Measurements from ENCODE around the gene DST. TPM values are rescaled to one million over a fixed set of nuclear protein-coding genes. Genes with fewer than 3 reads are reported as not detected.

Gene DST
- polyA plus RNA-seq, 1 of the 3 experiments (the other 2 are of a cell fraction), result 64.3 TPM

DNA sequence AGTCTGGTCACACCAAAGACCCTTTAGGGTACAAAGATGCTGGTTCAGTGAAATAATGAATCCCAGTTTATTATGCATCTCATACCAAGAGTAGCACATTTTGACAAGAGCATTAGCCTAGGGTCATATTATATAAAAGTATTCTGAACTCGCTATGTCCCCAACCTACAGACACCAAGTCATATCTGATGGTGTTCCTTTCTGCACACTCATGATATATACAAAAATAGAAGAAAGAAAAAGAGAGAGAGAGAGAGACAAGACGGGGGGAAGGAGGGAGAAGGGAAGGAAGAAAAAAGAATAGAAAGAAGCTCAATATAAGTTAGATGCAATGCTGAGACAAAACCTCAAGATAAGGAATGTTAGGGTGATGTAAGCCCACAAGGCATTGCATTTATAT, 131.1 kb downstream of the DST start:
- Histone ChIP-seq H3K36me3 (replicated peaks in 1 of 2; ENCODE audit: control insufficient read depth in 1 of 2, insufficient read depth in 2 of 2, low read length in 1 of 2) (peaks cover 84 to 97% of the 10 kb centered on the region in 2 experiments), H3K4me1 (ENCODE audit: control insufficient read depth in 1 of 2, insufficient read depth in 2 of 2, low read depth in 1 of 2, low read length in 1 of 2) (peaks cover 0 to 3% of the 10 kb centered on the region in 2 experiments; a peak in 3 of 4 replicates), H3K27me3 (ENCODE audit: insufficient read depth) (no peaks in the 10 kb centered on the region), H2AFZ (ENCODE audit: low read depth) (no peak overlapping the region), H3K4me2 (no peak overlapping the region), H3K9me2 (no peaks in the 10 kb centered on the region), H4K20me1 (ENCODE audit: insufficient read depth) (no peaks in the 10 kb centered on the region; the same call in 1 of the 2 replicates), H3F3A (replicated peaks; ENCODE audit: insufficient read depth) (peaks cover 19% of the 10 kb centered on the region), H3K9ac (no peak overlapping the region), H3K79me2 (ENCODE audit: insufficient read depth) (peaks cover 24% of the 10 kb centered on the region; the same call in 1 of the 2 replicates), H3K27ac (ENCODE audit: low read depth in 2 of 2, low read length in 1 of 2) (no peak overlapping the region), H3K4me3 (ENCODE audit: low read depth in 2 of 2, low read length in 1 of 2) (no peak overlapping the region), H3K9me3 (no peaks in the 10 kb centered on the region)
- TF ChIP-seq RFX5 (IDR thresholded peaks at IDR 0.05; ENCODE audit: low read length), result no peak
- no peak for TF ChIP-seq JUND (IDR thresholded peaks at IDR 0.05)
- TF ChIP-seq NRF1 (IDR thresholded peaks at IDR 0.05; ENCODE audit: low read depth, low read length), result no peak
- no peak for TF ChIP-seq SIN3A (IDR thresholded peaks at IDR 0.05; ENCODE audit: borderline replicate concordance, low read depth, low read length)
- TF ChIP-seq RCOR1 (IDR thresholded peaks at IDR 0.05; ENCODE audit: low read length), result no peak
- TF ChIP-seq GATA2 (CRISPR knock-in tag; IDR thresholded peaks at IDR 0.05), result no peak
- TF ChIP-seq, protein P1, sequence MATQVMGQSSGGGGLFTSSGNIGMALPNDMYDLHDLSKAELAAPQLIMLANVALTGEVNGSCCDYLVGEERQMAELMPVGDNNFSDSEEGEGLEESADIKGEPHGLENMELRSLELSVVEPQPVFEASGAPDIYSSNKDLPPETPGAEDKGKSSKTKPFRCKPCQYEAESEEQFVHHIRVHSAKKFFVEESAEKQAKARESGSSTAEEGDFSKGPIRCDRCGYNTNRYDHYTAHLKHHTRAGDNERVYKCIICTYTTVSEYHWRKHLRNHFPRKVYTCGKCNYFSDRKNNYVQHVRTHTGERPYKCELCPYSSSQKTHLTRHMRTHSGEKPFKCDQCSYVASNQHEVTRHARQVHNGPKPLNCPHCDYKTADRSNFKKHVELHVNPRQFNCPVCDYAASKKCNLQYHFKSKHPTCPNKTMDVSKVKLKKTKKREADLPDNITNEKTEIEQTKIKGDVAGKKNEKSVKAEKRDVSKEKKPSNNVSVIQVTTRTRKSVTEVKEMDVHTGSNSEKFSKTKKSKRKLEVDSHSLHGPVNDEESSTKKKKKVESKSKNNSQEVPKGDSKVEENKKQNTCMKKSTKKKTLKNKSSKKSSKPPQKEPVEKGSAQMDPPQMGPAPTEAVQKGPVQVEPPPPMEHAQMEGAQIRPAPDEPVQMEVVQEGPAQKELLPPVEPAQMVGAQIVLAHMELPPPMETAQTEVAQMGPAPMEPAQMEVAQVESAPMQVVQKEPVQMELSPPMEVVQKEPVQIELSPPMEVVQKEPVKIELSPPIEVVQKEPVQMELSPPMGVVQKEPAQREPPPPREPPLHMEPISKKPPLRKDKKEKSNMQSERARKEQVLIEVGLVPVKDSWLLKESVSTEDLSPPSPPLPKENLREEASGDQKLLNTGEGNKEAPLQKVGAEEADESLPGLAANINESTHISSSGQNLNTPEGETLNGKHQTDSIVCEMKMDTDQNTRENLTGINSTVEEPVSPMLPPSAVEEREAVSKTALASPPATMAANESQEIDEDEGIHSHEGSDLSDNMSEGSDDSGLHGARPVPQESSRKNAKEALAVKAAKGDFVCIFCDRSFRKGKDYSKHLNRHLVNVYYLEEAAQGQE (IDR thresholded peaks at IDR 0.05; ENCODE audit: low read depth, low read length), result no peak
- TF ChIP-seq YY1 (IDR thresholded peaks at IDR 0.05; ENCODE audit: low read depth), result no peak
- TF ChIP-seq, protein P2, sequence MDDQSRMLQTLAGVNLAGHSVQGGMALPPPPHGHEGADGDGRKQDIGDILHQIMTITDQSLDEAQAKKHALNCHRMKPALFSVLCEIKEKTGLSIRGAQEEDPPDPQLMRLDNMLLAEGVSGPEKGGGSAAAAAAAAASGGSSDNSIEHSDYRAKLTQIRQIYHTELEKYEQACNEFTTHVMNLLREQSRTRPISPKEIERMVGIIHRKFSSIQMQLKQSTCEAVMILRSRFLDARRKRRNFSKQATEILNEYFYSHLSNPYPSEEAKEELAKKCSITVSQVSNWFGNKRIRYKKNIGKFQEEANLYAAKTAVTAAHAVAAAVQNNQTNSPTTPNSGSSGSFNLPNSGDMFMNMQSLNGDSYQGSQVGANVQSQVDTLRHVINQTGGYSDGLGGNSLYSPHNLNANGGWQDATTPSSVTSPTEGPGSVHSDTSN (IDR thresholded peaks at IDR 0.05), result no peak
- TF ChIP-seq FOSL2 (IDR thresholded peaks at IDR 0.05; ENCODE audit: borderline replicate concordance, low read depth), result no peak
- TF ChIP-seq CHD2 (IDR thresholded peaks at IDR 0.05; ENCODE audit: low read length, partially characterized antibody), result no peak
- TF ChIP-seq POLR2AphosphoS5 (IDR thresholded peaks at IDR 0.05; ENCODE audit: low read depth, low read length), result no peak
- DNase-seq, result no peak
- ChIA-PET POLR2A (no interaction called here), CTCF (interaction anchor here (0.8 to 1.4 kb wide), 5 partner anchors 20 to 82 kb away, joined by 3 read pairs; no protein-coding TSS in a partner anchor)
- 96% methylated on average over 2 of the region's 2 CpGs for WGBS (ENCODE audit: low lambda C conversion rate)

DNA sequence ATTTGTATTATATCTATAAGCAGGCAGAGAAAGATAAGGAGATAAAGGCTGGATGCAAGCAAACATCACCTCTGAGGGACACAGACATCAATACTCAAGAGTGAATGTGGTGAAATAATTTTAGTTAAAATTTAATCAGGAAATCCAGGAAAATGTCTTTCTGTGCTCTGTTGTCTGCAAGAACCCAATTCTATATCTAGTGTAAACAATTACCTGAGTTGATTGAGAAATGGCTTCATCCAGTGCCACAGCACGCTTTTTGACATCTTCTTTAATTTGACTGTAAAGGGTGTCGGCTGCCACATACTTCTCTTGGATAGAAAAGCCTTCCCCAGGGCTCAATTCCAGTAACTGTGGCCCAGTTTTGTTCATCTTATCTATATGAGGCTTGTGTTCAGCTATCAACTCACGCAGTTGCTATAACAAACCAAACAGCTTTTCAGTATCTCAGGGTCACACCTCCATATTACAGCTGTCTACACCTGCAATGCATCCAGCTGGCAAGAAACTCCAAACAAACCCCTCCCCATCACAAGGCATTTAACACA, 131.6 kb downstream of the DST start:
- peaks cover 0 to 3% of the 10 kb centered on the region in 2 experiments; a peak in 3 of 4 replicates for H3K4me1 ChIP-seq (ENCODE audit: control insufficient read depth in 1 of 2, insufficient read depth in 2 of 2, low read depth in 1 of 2, low read length in 1 of 2)
- ChIA-PET POLR2A (no interaction called here), CTCF (interaction anchor here (1.0 to 1.2 kb wide), 3 partner anchors 21 to 82 kb away, joined by 3 read pairs; no protein-coding TSS in a partner anchor)
- H3K36me3 ChIP-seq (replicated peaks in 1 of 2; ENCODE audit: control insufficient read depth in 1 of 2, insufficient read depth in 2 of 2, low read length in 1 of 2), result peaks cover 84 to 97% of the 10 kb centered on the region in 2 experiments
- no peak for DNase-seq
- no peak overlapping the region for H3K9ac ChIP-seq
- H3K79me2 ChIP-seq (ENCODE audit: insufficient read depth), result peaks cover 21% of the 10 kb centered on the region; the same call in 1 of the 2 replicates
- no peaks in the 10 kb centered on the region for H3K9me2 ChIP-seq
- no peak overlapping the region for H3K4me3 ChIP-seq (ENCODE audit: low read depth in 2 of 2, low read length in 1 of 2)
- peaks cover 24% of the 10 kb centered on the region for H3F3A ChIP-seq (replicated peaks; ENCODE audit: insufficient read depth)
- no peaks in the 10 kb centered on the region; the same call in 1 of the 2 replicates for H4K20me1 ChIP-seq (ENCODE audit: insufficient read depth)
- H3K9me3 ChIP-seq, result no peaks in the 10 kb centered on the region
- no peak overlapping the region for H3K27ac ChIP-seq (ENCODE audit: low read depth in 2 of 2, low read length in 1 of 2)
- no peak overlapping the region for H2AFZ ChIP-seq (ENCODE audit: low read depth)
- no peaks in the 10 kb centered on the region for H3K27me3 ChIP-seq (ENCODE audit: insufficient read depth)
- WGBS (ENCODE audit: low lambda C conversion rate), result 89% methylated on average over 3 of the region's 3 CpGs
- H3K4me2 ChIP-seq, result no peak overlapping the region
- TF ChIP-seq GABPA (IDR thresholded peaks at IDR 0.05; ENCODE audit: low read depth) (no peak), FOSL2 (IDR thresholded peaks at IDR 0.05; ENCODE audit: borderline replicate concordance, low read depth) (no peak), TCF12 (IDR thresholded peaks at IDR 0.05) (no peak), SIN3A (IDR thresholded peaks at IDR 0.05; ENCODE audit: borderline replicate concordance, low read depth, low read length) (no peak), NRF1 (IDR thresholded peaks at IDR 0.05; ENCODE audit: low read depth, low read length) (no peak), RXRA (IDR thresholded peaks at IDR 0.05; ENCODE audit: borderline replicate concordance, low read depth) (no peak), NFIC (IDR thresholded peaks at IDR 0.05; ENCODE audit: borderline replicate concordance) (no peak), POLR2AphosphoS5 (IDR thresholded peaks at IDR 0.05; ENCODE audit: low read depth, low read length) (no peak), ELF1 (IDR thresholded peaks at IDR 0.05) (no peak), GATA2 (CRISPR knock-in tag; IDR thresholded peaks at IDR 0.05) (no peak), CHD2 (IDR thresholded peaks at IDR 0.05; ENCODE audit: low read length, partially characterized antibody) (no peak)
- TF ChIP-seq, protein P1 (IDR thresholded peaks at IDR 0.05; ENCODE audit: low read depth, low read length), result no peak
- TF ChIP-seq, protein P3, sequence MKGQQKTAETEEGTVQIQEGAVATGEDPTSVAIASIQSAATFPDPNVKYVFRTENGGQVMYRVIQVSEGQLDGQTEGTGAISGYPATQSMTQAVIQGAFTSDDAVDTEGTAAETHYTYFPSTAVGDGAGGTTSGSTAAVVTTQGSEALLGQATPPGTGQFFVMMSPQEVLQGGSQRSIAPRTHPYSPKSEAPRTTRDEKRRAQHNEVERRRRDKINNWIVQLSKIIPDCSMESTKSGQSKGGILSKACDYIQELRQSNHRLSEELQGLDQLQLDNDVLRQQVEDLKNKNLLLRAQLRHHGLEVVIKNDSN (IDR thresholded peaks at IDR 0.05; ENCODE audit: borderline replicate concordance, low read depth), result no peak

Measured in SK-N-SH (cell line).